WI38 (cell line): ENCODE results near the gene LCT.

Experiments
- H3K4me3 ChIP-seq: 2 replicates; pipeline ENCODE4 v1.5.1; 2011; ENCODE audit warnings: low read depth, mild to moderate bottlenecking, control low read depth, low read length
- CTCF ChIP-seq: IDR thresholded peaks from 2 replicates; pipeline ENCODE4 v1.5.1; 2012; ENCODE audit warnings: low read depth, mild to moderate bottlenecking, control low read depth, low read length

The LCT gene

GRCh38 chr2:135742325-135742757 lies 94.6 kb downstream of the LCT start:
- TF ChIP-seq CTCF = no peak
- peak overlapping the region; percentile 94 for H3K4me3 ChIP-seq

- TF ChIP-seq CTCF = 0 out of 2 replicates have a peak, but pooled peaks have one; percentile 29
- H3K4me3 ChIP-seq = peak within 1 kb of the TSS; percentile 94
These were observed 95.3 kb downstream of the LCT start, which contains the start of gene UBXN4 for GRCh38 chr2:135741395-135742324. UBXN4 (plus strand) TSS chr2:135741855; CDS start chr2:135741930, 75 bp downstream.

GRCh38 chr2:135741043-135741394 lies 96.0 kb downstream of the LCT start:
- no peak for TF ChIP-seq CTCF
- no peak overlapping the region for H3K4me3 ChIP-seq

GRCh38 chr2:135740206-135740605 lies 96.8 kb downstream of the LCT start:
- H3K4me3 ChIP-seq = no peak overlapping the region
- no peak for TF ChIP-seq CTCF
